ENCODE data around the gene RAB40B.

Gene RAB40B

DNA sequence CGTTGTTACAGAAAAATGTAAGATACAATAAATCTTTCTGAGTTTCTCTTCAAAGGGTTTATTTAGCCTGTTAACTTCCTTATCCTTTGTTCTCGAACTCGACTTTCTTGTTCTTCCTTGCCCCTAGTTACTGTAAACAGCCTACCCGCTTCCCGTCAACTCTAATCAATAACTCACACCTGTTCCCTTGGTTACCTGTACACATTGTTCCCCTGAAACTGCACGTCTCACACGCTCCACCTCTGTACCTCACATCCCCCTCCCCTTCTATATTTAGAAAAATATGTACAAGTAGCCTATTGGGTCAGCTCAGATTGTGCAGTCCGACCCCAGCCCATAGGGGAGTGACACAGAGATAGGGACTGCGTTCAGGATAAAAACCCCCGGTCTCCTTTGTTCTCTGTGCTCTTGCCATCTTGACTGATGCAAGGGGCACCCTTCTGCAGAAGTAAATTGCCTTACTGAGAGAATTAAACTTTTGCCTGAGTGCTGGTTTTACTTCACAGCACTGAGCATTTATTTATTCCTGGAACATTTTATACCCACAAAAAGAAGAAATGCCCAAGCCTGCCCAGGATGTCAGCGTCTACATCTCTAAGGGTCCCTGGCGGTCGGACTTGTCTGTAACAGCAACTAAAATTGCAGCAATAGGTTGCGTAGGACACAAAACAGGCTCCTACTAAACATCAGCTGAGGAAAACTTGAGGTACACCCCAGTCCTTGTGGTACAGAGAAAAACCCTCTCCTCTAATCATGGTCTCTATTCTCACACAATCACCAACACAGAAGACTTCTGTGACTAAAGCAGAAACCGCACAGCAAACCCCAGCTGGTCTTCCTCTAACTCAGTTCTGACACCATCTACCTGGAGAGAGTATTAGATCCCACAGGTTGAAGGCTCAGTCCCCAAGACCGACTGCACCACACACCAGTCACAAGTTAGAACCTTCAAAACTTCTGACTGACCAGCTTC, 61.6 kb downstream of the RAB40B start:
- TF ChIP-seq NFIC (IDR thresholded peaks at IDR 0.05): no peak
- no peak for TF ChIP-seq RAD21 (IDR thresholded peaks at IDR 0.05; ENCODE audit: low read depth)
- no peak for TF ChIP-seq TAF1 (IDR thresholded peaks at IDR 0.05; ENCODE audit: low read depth)
- no peak for TF ChIP-seq CREB1 (IDR thresholded peaks at IDR 0.05; ENCODE audit: low read depth)
- TF ChIP-seq FOXM1 (IDR thresholded peaks at IDR 0.05; ENCODE audit: borderline replicate concordance, low read depth): no peak
- TF ChIP-seq, protein P1, sequence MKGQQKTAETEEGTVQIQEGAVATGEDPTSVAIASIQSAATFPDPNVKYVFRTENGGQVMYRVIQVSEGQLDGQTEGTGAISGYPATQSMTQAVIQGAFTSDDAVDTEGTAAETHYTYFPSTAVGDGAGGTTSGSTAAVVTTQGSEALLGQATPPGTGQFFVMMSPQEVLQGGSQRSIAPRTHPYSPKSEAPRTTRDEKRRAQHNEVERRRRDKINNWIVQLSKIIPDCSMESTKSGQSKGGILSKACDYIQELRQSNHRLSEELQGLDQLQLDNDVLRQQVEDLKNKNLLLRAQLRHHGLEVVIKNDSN (IDR thresholded peaks at IDR 0.05): no peak
- no peak for TF ChIP-seq YY1 (IDR thresholded peaks at IDR 0.05; ENCODE audit: low read depth)
- no peak for TF ChIP-seq EGR1 (IDR thresholded peaks at IDR 0.05)
- TF ChIP-seq CEBPB (IDR thresholded peaks at IDR 0.05): no peak
- TF ChIP-seq, protein P2, sequence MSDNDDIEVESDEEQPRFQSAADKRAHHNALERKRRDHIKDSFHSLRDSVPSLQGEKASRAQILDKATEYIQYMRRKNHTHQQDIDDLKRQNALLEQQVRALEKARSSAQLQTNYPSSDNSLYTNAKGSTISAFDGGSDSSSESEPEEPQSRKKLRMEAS (IDR thresholded peaks at IDR 0.05): no peak
- no peak for TF ChIP-seq EP300 (IDR thresholded peaks at IDR 0.05; ENCODE audit: borderline replicate concordance)
- no peak for TF ChIP-seq TCF12 (IDR thresholded peaks at IDR 0.05; ENCODE audit: low read depth)
- TF ChIP-seq TEAD4 (IDR thresholded peaks at IDR 0.05): no peak
- no peak for TF ChIP-seq ZBTB7A (IDR thresholded peaks at IDR 0.05; ENCODE audit: low read depth)

DNA sequence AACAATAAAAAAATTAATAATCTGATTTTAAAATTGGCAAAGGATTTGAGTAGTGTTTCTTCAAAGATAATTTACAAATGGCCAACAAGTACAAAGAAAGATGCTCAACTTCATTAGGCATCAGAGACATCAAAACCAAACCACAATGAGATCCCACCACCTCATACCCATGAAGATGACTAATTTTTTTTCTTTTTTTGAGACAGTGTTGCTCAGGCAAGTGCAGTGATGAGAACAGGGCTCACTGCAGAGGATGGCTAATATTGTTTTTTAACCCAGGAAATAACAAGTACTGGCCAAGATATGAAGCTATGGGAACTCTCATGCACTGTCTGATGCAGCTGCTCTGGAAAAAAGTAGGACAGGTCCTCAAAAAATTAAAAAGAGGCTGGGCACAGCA, 65.2 kb downstream of the RAB40B start:
- TF ChIP-seq, protein P2 (IDR thresholded peaks at IDR 0.05): no peak
- TF ChIP-seq EGR1 (IDR thresholded peaks at IDR 0.05) (no peak), TEAD4 (IDR thresholded peaks at IDR 0.05) (no peak), CEBPB (IDR thresholded peaks at IDR 0.05) (no peak), TCF12 (IDR thresholded peaks at IDR 0.05; ENCODE audit: low read depth) (no peak), FOXM1 (IDR thresholded peaks at IDR 0.05; ENCODE audit: borderline replicate concordance, low read depth) (no peak), RAD21 (IDR thresholded peaks at IDR 0.05; ENCODE audit: low read depth) (no peak), CREB1 (IDR thresholded peaks at IDR 0.05; ENCODE audit: low read depth) (no peak), TAF1 (IDR thresholded peaks at IDR 0.05; ENCODE audit: low read depth) (no peak), EP300 (IDR thresholded peaks at IDR 0.05; ENCODE audit: borderline replicate concordance) (no peak), YY1 (IDR thresholded peaks at IDR 0.05; ENCODE audit: low read depth) (no peak), ZBTB7A (IDR thresholded peaks at IDR 0.05; ENCODE audit: low read depth) (no peak), NFIC (IDR thresholded peaks at IDR 0.05) (no peak)
- TF ChIP-seq, protein P3, sequence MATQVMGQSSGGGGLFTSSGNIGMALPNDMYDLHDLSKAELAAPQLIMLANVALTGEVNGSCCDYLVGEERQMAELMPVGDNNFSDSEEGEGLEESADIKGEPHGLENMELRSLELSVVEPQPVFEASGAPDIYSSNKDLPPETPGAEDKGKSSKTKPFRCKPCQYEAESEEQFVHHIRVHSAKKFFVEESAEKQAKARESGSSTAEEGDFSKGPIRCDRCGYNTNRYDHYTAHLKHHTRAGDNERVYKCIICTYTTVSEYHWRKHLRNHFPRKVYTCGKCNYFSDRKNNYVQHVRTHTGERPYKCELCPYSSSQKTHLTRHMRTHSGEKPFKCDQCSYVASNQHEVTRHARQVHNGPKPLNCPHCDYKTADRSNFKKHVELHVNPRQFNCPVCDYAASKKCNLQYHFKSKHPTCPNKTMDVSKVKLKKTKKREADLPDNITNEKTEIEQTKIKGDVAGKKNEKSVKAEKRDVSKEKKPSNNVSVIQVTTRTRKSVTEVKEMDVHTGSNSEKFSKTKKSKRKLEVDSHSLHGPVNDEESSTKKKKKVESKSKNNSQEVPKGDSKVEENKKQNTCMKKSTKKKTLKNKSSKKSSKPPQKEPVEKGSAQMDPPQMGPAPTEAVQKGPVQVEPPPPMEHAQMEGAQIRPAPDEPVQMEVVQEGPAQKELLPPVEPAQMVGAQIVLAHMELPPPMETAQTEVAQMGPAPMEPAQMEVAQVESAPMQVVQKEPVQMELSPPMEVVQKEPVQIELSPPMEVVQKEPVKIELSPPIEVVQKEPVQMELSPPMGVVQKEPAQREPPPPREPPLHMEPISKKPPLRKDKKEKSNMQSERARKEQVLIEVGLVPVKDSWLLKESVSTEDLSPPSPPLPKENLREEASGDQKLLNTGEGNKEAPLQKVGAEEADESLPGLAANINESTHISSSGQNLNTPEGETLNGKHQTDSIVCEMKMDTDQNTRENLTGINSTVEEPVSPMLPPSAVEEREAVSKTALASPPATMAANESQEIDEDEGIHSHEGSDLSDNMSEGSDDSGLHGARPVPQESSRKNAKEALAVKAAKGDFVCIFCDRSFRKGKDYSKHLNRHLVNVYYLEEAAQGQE (IDR thresholded peaks at IDR 0.05; ENCODE audit: low read depth): no peak
- TF ChIP-seq, protein P1 (IDR thresholded peaks at IDR 0.05): no peak

DNA sequence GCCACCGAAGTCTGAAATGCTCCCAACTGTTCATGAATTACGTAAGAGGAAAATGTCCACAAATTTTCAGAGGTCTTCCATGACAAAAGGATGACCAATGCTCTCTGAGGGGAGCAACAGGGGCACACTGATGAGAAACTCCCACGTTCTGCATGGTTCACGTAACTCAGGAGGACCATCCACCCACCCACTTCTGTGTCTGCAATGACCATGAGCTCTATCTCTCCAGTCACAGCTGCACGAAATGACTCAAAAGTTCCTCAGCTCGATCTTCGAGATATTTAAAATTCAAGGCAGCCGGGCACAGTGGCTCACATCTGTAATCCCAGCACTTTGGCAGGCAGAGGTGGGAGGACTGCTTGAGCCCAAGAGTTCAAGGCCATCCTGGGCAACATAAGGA, 66.0 kb downstream of the RAB40B start:
- TF ChIP-seq CREB1 (IDR thresholded peaks at IDR 0.05; ENCODE audit: low read depth) (no peak), YY1 (IDR thresholded peaks at IDR 0.05; ENCODE audit: low read depth) (no peak), ZBTB7A (IDR thresholded peaks at IDR 0.05; ENCODE audit: low read depth) (no peak)

DNA sequence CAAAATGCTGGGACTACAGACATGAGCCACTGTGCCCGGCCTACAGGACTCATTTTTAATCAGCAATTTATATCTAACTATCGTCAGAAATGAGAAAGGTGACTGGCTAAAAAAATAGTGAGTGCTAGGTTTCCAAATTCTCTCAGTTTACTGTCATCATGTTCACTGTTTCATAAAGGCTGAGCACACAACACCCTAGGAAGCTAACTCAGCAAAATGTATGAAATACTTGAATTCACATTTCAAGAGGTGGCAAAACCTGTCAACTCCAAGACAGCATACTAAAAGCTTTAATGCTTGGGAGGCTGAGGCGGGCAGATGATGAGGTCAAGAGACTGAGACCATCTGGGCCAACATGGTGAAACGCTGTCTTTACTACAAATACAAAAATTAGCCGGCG, 67.0 kb downstream of the RAB40B start:
- TF ChIP-seq EGR1 (IDR thresholded peaks at IDR 0.05) (no peak), EP300 (IDR thresholded peaks at IDR 0.05; ENCODE audit: borderline replicate concordance) (no peak), TCF12 (IDR thresholded peaks at IDR 0.05; ENCODE audit: low read depth) (no peak), YY1 (IDR thresholded peaks at IDR 0.05; ENCODE audit: low read depth) (no peak), RAD21 (IDR thresholded peaks at IDR 0.05; ENCODE audit: low read depth) (no peak), TEAD4 (IDR thresholded peaks at IDR 0.05) (no peak), TAF1 (IDR thresholded peaks at IDR 0.05; ENCODE audit: low read depth) (no peak), NFIC (IDR thresholded peaks at IDR 0.05) (no peak), CREB1 (IDR thresholded peaks at IDR 0.05; ENCODE audit: low read depth) (no peak), CEBPB (IDR thresholded peaks at IDR 0.05) (no peak), FOXM1 (IDR thresholded peaks at IDR 0.05; ENCODE audit: borderline replicate concordance, low read depth) (no peak), ZBTB7A (IDR thresholded peaks at IDR 0.05; ENCODE audit: low read depth) (no peak)
- TF ChIP-seq, protein P2 (IDR thresholded peaks at IDR 0.05): no peak
- TF ChIP-seq, protein P1 (IDR thresholded peaks at IDR 0.05): no peak
- TF ChIP-seq, protein P3 (IDR thresholded peaks at IDR 0.05; ENCODE audit: low read depth): no peak

Measured in Ishikawa (cell line).